ENCODE results near the gene KLHDC4. TPM values are rescaled to one million over a fixed set of nuclear protein-coding genes. Genes with fewer than 3 reads are reported as not detected.

The KLHDC4 gene
- total and polyA plus RNA-seq, 9 of the 15 experiments (the other 6 are each of a cell fraction or from before 2014, with no cell fraction given), result 1.3 to 68.1 (median 32.8) TPM

DNA sequence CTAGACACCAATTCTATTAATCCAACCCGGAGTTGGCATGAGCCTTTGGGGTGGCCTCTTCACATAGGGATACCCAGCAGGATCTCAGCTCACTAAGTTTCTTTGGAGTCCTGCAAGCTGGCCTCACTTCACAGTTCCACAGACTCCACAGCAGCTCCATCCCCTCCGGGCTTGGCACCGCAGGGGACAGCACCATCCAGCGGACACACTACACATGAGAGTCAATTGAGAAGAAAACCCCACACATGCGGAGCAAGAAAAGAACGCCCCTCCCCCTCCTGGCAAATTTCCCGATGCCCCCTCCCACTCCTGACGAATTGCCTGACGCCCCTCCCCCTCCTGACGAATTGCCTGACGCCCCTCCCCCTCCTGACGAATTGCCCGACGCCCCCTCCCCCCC is 31.1 kb downstream of the KLHDC4 start:
- Histone ChIP-seq H3K9me1 (ENCODE audit: control insufficient read depth, insufficient read depth, low read length) (peaks cover 2% of the 10 kb centered on the region), H3K9me3 (replicated peaks; ENCODE audit: control insufficient read depth, insufficient read depth, low read depth, low read length) (no peaks in the 10 kb centered on the region), H3K4me2 (ENCODE audit: insufficient read depth, low read length) (no peak overlapping the region), H3K27ac (ENCODE audit: extremely low read depth, low read depth, low read length) (no peak overlapping the region), H4K20me1 (replicated peaks; ENCODE audit: control insufficient read depth, insufficient read depth, low read length) (peaks cover 3% of the 10 kb centered on the region; the same call in 1 of the 2 replicates), H3K27me3 (ENCODE audit: control insufficient read depth in 2 of 2, insufficient read depth in 2 of 2, low read length in 2 of 2) (no peaks in the 10 kb centered on the region), H2AFZ (ENCODE audit: low read depth, low read length) (no peak overlapping the region), H3K4me1 (replicated peaks in 1 of 2; ENCODE audit: control insufficient read depth in 2 of 2, insufficient read depth in 2 of 2, low read length in 2 of 2) (peaks cover 0 to 8% of the 10 kb centered on the region in 2 experiments; a peak in 2 of 5 replicates), H3K79me2 (ENCODE audit: control insufficient read depth, insufficient read depth, low read length) (0 out of 3 replicates have a peak, but pooled peaks cover 2% of the 10 kb centered on the region), H3K36me3 (ENCODE audit: control insufficient read depth, insufficient read depth, low read length) (peaks cover 46% of the 10 kb centered on the region), H3K4me3 (no peak overlapping the region), H3K9ac (ENCODE audit: insufficient read depth in 1 of 2, low read depth in 2 of 2, low read length in 2 of 2) (no peak overlapping the region)
- intact Hi-C loops (cut with micrococcal nuclease) (no loop called here), in situ Hi-C loops (cut with MboI) (no loop called here)
- ChIA-PET POLR2A (interaction anchor here (1.1 kb wide), 1 partner anchor 31 kb away, joined by 6 read pairs; the partner anchor contains the start of gene KLHDC4), CTCF (ENCODE audit: low intra/inter-chr PET ratio) (no interaction called here)
- BruUV-seq (replicated peaks), result no TSS peak
- WGBS (ENCODE audit: insufficient coverage, low coverage, missing lambda C conversion rate), result 95% methylated on average over 4 of the region's 14 CpGs
- DNase-seq (ENCODE audit: extremely low read depth in 1 of 4, low spot score in 3 of 4) (no peak), ATAC-seq (no peak), FAIRE-seq (no peak)
- peak; percentile 47 for TF ChIP-seq NFIC (IDR thresholded peaks at IDR 0.05)
- TF ChIP-seq ATF2 (CRISPR knock-in tag; IDR thresholded peaks at IDR 0.05), result no peak
- TF ChIP-seq, protein P1, sequence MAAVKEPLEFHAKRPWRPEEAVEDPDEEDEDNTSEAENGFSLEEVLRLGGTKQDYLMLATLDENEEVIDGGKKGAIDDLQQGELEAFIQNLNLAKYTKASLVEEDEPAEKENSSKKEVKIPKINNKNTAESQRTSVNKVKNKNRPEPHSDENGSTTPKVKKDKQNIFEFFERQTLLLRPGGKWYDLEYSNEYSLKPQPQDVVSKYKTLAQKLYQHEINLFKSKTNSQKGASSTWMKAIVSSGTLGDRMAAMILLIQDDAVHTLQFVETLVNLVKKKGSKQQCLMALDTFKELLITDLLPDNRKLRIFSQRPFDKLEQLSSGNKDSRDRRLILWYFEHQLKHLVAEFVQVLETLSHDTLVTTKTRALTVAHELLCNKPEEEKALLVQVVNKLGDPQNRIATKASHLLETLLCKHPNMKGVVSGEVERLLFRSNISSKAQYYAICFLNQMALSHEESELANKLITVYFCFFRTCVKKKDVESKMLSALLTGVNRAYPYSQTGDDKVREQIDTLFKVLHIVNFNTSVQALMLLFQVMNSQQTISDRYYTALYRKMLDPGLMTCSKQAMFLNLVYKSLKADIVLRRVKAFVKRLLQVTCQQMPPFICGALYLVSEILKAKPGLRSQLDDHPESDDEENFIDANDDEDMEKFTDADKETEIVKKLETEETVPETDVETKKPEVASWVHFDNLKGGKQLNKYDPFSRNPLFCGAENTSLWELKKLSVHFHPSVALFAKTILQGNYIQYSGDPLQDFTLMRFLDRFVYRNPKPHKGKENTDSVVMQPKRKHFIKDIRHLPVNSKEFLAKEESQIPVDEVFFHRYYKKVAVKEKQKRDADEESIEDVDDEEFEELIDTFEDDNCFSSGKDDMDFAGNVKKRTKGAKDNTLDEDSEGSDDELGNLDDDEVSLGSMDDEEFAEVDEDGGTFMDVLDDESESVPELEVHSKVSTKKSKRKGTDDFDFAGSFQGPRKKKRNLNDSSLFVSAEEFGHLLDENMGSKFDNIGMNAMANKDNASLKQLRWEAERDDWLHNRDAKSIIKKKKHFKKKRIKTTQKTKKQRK (IDR thresholded peaks at IDR 0.05; ENCODE audit: borderline replicate concordance, low read depth, low read length), result no peak
